ENCODE results near the gene AFDN. TPM values are rescaled to one million over a fixed set of nuclear protein-coding genes. Genes with fewer than 3 reads are reported as not detected.

Gene AFDN
- total and polyA plus RNA-seq, 2 of the 8 experiments (the other 6 are each of a cell fraction or from before 2014, with no cell fraction given), result 53.4 to 192 TPM

GRCh38 chr6:167840526-167841179 lies 13.9 kb downstream of the AFDN start (continued):
- TF ChIP-seq CTBP2 (IDR thresholded peaks at IDR 0.05; ENCODE audit: borderline replicate concordance, insufficient read depth, insufficient read length, low read length) (no peak), EGR1 (IDR thresholded peaks at IDR 0.05; ENCODE audit: borderline replicate concordance, low read depth, low read length) (no peak), POLR2AphosphoS5 (IDR thresholded peaks at IDR 0.05; ENCODE audit: low read depth, low read length) (no peak), TEAD4 (IDR thresholded peaks at IDR 0.05; ENCODE audit: low read depth, low read length) (no peak), CEBPB (IDR thresholded peaks at IDR 0.05; ENCODE audit: low read depth, low read length) (no peak), TCF12 (IDR thresholded peaks at IDR 0.05; ENCODE audit: low read depth, low read length) (no peak), JUND (IDR thresholded peaks at IDR 0.05; ENCODE audit: low read length) (no peak)

Data from H1 (cell line).